CMK (cell line): Measurements from ENCODE around the gene GTF2H1.

ENCODE experiments used
- DNase-seq: peaks from one replicate; pipeline ENCODE4 v3.0.0-alpha.2; 2010; ENCODE audit warnings: low read depth

GTF2H1 gene

GRCh38 chr11:18321969-18322711 lies at the start of gene GTF2H1, which contains the start of gene HPS5:
TSS of gene GTF2H1 (plus strand) at chr11:18322567. CDS start at chr11:18333075, 10,508 bp downstream.
TSS of gene HPS5 (minus strand) at chr11:18322140. CDS start at chr11:18317858, 4,282 bp downstream.
- DNase-seq = peak; percentile 88

GRCh38 chr11:18277565-18278271 lies 44.6 kb upstream of the GTF2H1 start:
- no peak for DNase-seq

- DNase-seq = no peak
These were observed 41.8 kb upstream of the GTF2H1 start for GRCh38 chr11:18280438-18281045.

- no peak for DNase-seq
These were observed 39.7 kb upstream of the GTF2H1 start for GRCh38 chr11:18282626-18283025.

GRCh38 chr11:18285841-18286240 lies 36.5 kb upstream of the GTF2H1 start:
- DNase-seq = no peak

GRCh38 chr11:18288911-18289310 lies 33.5 kb upstream of the GTF2H1 start:
- DNase-seq = no peak

- no peak for DNase-seq
These were observed 27.5 kb upstream of the GTF2H1 start for GRCh38 chr11:18294862-18295261.

GRCh38 chr11:18295316-18295715 lies 27.1 kb upstream of the GTF2H1 start:
- no peak for DNase-seq

GRCh38 chr11:18299721-18300120 lies 22.6 kb upstream of the GTF2H1 start:
- DNase-seq = no peak

- no peak for DNase-seq
These were observed 17.6 kb upstream of the GTF2H1 start for GRCh38 chr11:18304745-18305144.

GRCh38 chr11:18307461-18308139 lies 14.8 kb upstream of the GTF2H1 start:
- no peak for DNase-seq

- no peak for DNase-seq
These were observed 14.1 kb upstream of the GTF2H1 start for GRCh38 chr11:18308242-18308641.

- no peak for DNase-seq
These were observed 12.7 kb upstream of the GTF2H1 start for GRCh38 chr11:18309691-18310090.

GRCh38 chr11:18310800-18311340 lies 11.5 kb upstream of the GTF2H1 start:
- no peak for DNase-seq

- no peak for DNase-seq
These were observed 10.4 kb upstream of the GTF2H1 start for GRCh38 chr11:18312012-18312411.

GRCh38 chr11:18312663-18313420 lies 9.5 kb upstream of the GTF2H1 start:
- no peak for DNase-seq

GRCh38 chr11:18313965-18314763 lies 8.2 kb upstream of the GTF2H1 start:
- no peak for DNase-seq

GRCh38 chr11:18314784-18315523 lies 7.4 kb upstream of the GTF2H1 start:
- no peak for DNase-seq

- DNase-seq = no peak
These were observed 6.5 kb upstream of the GTF2H1 start for GRCh38 chr11:18315893-18316292.

- DNase-seq = no peak
These were observed 4.8 kb upstream of the GTF2H1 start for GRCh38 chr11:18317551-18317950.
